OCI-LY1 (cell line): ENCODE data around the gene DCTN5.

ENCODE experiments used
- H2AFZ ChIP-seq: fragments of 200-600 bp; sonication (generic), shearing (Covaris generic); 2 replicates; pipeline ENCODE4 v1.6.0; 2014; ENCODE audit warnings: antibody characterized with exemption, mild to moderate bottlenecking, low read length
- H3F3A ChIP-seq: fragments of 200-600 bp; sonication (generic), shearing (Covaris generic); 2 replicates; pipeline ENCODE4 v1.6.0; 2014; ENCODE audit warnings: mild to moderate bottlenecking, antibody characterized with exemption, low read length, moderate library complexity; ENCODE audit not compliant: insufficient read depth
- H3K27ac ChIP-seq: fragments of 200-600 bp; sonication (generic); 2 replicates; pipeline ENCODE4 v1.5.1; 2014; ENCODE audit warnings: low read length, mixed run types, mild to moderate bottlenecking, low read depth; ENCODE audit not compliant: poor library complexity, severe bottlenecking
- H3K27me3 ChIP-seq: fragments of 200-600 bp; sonication (generic); 2 replicates; pipeline ENCODE4 v1.6.0; 2014; ENCODE audit warnings: antibody characterized with exemption, mild to moderate bottlenecking, low read length, moderate library complexity; ENCODE audit not compliant: insufficient read depth
- H3K36me3 ChIP-seq: fragments of 200-600 bp; sonication (generic); 2 replicates; pipeline ENCODE4 v1.6.1; 2014; ENCODE audit warnings: mild to moderate bottlenecking, antibody characterized with exemption, low read length, moderate library complexity, mixed read lengths; ENCODE audit not compliant: insufficient read depth
- H3K4me1 ChIP-seq: fragments of 200-600 bp; sonication (generic); 2 replicates; pipeline ENCODE4 v1.5.1; 2014; ENCODE audit warnings: mild to moderate bottlenecking, low read length, moderate library complexity; ENCODE audit not compliant: insufficient read depth, severe bottlenecking
- H3K4me2 ChIP-seq: fragments of 200-600 bp; sonication (generic), shearing (Covaris generic); 2 replicates; pipeline ENCODE4 v1.6.1; 2014; ENCODE audit warnings: low read length
- H3K4me3 ChIP-seq: fragments of 200-600 bp; sonication (generic); 2 replicates; pipeline ENCODE4 v1.5.1; 2014; ENCODE audit warnings: low read length, low read depth, mild to moderate bottlenecking, mixed read lengths; ENCODE audit not compliant: poor library complexity, severe bottlenecking
- H3K79me2 ChIP-seq: fragments of 200-600 bp; shearing (Covaris generic); 2 replicates; pipeline ENCODE4 v1.6.1; 2016; ENCODE audit warnings: mixed run types, low read length, mixed read lengths; ENCODE audit not compliant: insufficient read depth
- H3K9ac ChIP-seq: fragments of 200-600 bp; sonication (generic), shearing (Covaris generic); 2 replicates; pipeline ENCODE4 v1.6.1; 2014; ENCODE audit warnings: mild to moderate bottlenecking, low read length, mixed read lengths
- H3K9me2 ChIP-seq: fragments of 200-600 bp; sonication (generic), shearing (Covaris generic); 2 replicates; pipeline ENCODE4 v1.6.1; 2014; ENCODE audit warnings: low read depth, mild to moderate bottlenecking, low read length, mixed read lengths
- H3K9me3 ChIP-seq: fragments of 200-600 bp; shearing (Covaris generic); 2 replicates; pipeline ENCODE4 v1.6.1; 2014; ENCODE audit warnings: low read length, mixed read lengths
- H4K20me1 ChIP-seq: fragments of 200-600 bp; sonication (generic), shearing (Covaris generic); 2 replicates; pipeline ENCODE4 v1.6.0; 2016; ENCODE audit warnings: mild to moderate bottlenecking, low read length; ENCODE audit not compliant: insufficient read depth
- EZH2 ChIP-seq: fragments of 200-600 bp; sonication (generic), shearing (Covaris generic); IDR thresholded peaks from 2 replicates; pipeline ENCODE4 v1.8.0; 2017; ENCODE audit warnings: borderline replicate concordance, mixed run types, mild to moderate bottlenecking, antibody characterized with exemption, low read length, moderate library complexity, mixed read lengths
- TF ChIP-seq, protein P1 (sequence below): fragments of 200-600 bp; sonication (generic), shearing (Covaris generic); IDR thresholded peaks from 2 replicates; pipeline ENCODE4 v1.5.1; 2017; ENCODE audit warnings: mild to moderate bottlenecking, antibody characterized with exemption, low read length, moderate library complexity, mixed read lengths

The DCTN5 gene

DNA sequence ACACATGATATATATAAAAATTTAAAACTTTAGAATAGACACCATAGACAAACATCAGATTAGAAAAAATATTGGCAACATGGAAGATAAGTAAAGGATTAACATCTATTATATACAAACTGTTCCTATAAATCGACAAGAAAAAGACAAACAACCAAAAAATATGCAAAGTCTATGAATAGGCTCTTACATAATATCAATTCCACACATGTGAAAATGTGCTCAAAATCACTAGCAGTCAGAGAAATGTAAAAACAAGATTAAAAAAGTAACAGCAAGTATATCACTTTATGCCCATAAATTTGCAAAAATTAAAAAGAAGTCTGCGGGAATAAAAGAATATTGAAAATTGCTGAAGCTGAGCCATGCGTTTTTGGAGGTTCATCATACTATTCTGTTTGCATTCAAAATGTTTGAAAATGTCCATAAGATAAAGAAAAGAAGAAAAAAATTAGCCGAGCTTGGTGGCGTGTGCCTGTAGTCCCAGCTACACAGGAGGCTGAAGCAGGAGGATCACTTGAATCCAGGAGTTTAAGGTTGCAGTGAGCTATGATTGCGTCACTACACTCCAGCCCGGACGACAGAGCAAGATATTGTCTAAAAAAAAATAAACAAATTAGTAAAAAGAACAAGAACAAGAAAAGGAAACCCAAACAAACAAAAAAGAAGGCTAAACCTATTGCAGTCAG lies 83.0 kb downstream of the DCTN5 start:
- H3K4me3 ChIP-seq: no peak overlapping the region
- no peaks in the 10 kb centered on the region for H3F3A ChIP-seq
- H4K20me1 ChIP-seq: no peaks in the 10 kb centered on the region
- H3K9ac ChIP-seq: no peak overlapping the region
- no peaks in the 10 kb centered on the region for H3K36me3 ChIP-seq
- peaks cover 3% of the 10 kb centered on the region for H3K4me1 ChIP-seq
- no peaks in the 10 kb centered on the region for H3K9me2 ChIP-seq
- H2AFZ ChIP-seq: no peak overlapping the region
- no peaks in the 10 kb centered on the region for H3K79me2 ChIP-seq
- TF ChIP-seq EZH2: no peak
- TF ChIP-seq, protein P1, sequence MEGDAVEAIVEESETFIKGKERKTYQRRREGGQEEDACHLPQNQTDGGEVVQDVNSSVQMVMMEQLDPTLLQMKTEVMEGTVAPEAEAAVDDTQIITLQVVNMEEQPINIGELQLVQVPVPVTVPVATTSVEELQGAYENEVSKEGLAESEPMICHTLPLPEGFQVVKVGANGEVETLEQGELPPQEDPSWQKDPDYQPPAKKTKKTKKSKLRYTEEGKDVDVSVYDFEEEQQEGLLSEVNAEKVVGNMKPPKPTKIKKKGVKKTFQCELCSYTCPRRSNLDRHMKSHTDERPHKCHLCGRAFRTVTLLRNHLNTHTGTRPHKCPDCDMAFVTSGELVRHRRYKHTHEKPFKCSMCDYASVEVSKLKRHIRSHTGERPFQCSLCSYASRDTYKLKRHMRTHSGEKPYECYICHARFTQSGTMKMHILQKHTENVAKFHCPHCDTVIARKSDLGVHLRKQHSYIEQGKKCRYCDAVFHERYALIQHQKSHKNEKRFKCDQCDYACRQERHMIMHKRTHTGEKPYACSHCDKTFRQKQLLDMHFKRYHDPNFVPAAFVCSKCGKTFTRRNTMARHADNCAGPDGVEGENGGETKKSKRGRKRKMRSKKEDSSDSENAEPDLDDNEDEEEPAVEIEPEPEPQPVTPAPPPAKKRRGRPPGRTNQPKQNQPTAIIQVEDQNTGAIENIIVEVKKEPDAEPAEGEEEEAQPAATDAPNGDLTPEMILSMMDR: no peak
- no peak overlapping the region for H3K27ac ChIP-seq
- H3K4me2 ChIP-seq: no peak overlapping the region
- H3K27me3 ChIP-seq: no peaks in the 10 kb centered on the region
- no peaks in the 10 kb centered on the region for H3K9me3 ChIP-seq

DNA sequence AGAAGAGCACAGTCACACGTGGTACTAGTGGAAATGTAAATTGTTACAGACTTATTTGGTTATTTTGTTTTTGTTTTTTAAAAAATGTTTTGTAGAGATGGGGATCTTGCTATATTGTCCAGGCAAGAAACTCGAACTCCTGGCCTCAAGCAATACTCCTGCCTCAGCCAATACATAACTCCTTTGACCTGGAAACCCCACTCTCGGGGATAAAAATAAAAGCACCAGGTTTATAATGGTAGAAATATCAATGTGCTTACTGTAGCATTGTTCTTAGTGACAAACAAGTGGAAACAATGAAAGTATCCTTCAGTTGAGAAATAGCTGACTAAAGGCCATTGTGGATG lies 83.5 kb downstream of the DCTN5 start:
- H3K36me3 ChIP-seq: no peaks in the 10 kb centered on the region

DNA sequence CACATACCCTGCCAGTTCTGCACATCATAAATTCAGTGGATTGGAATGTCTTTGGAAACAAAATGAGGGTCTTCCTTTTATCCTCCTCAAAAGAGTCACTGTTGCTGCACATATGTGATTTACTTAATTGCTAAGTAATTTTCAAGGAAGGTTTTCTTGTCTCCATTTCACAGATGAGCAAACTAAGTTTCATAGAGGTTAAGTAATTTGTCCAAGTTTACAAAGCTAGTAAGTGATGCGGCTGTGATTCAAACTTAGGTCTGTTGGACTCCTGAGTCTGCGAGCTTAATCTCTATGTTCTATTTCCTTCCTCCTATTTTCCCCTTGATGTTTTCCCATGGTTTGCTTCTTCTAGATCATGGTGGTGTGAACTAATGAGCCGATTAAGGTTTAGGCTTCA lies 85.4 kb downstream of the DCTN5 start:
- Histone ChIP-seq H3K79me2 (no peaks in the 10 kb centered on the region), H3K27ac (no peak overlapping the region), H3K4me3 (no peak overlapping the region), H3K9me2 (no peaks in the 10 kb centered on the region), H2AFZ (no peak overlapping the region), H3F3A (no peaks in the 10 kb centered on the region), H3K27me3 (no peaks in the 10 kb centered on the region), H3K4me1 (peaks cover 3% of the 10 kb centered on the region), H3K9ac (no peak overlapping the region), H3K9me3 (no peaks in the 10 kb centered on the region), H3K36me3 (no peaks in the 10 kb centered on the region), H4K20me1 (no peaks in the 10 kb centered on the region), H3K4me2 (no peak overlapping the region)
- TF ChIP-seq EZH2: no peak
- TF ChIP-seq, protein P1: no peak

More for the DNA sequence above, 83.5 kb downstream of the DCTN5 start:
- Histone ChIP-seq H3K4me2 (no peak overlapping the region), H3K79me2 (no peaks in the 10 kb centered on the region), H3F3A (no peaks in the 10 kb centered on the region), H3K4me1 (peaks cover 3% of the 10 kb centered on the region), H3K9me3 (no peaks in the 10 kb centered on the region), H3K9me2 (no peaks in the 10 kb centered on the region), H4K20me1 (no peaks in the 10 kb centered on the region), H2AFZ (no peak overlapping the region), H3K4me3 (no peak overlapping the region), H3K27ac (no peak overlapping the region), H3K27me3 (no peaks in the 10 kb centered on the region), H3K9ac (no peak overlapping the region)
- TF ChIP-seq, protein P1: no peak
- TF ChIP-seq EZH2: no peak
